HT1080 (cell line): ENCODE measurements around the gene FTL. TPM values are rescaled to one million over a fixed set of nuclear protein-coding genes. Genes with fewer than 3 reads are reported as not detected.

Source experiments
- DNase-seq: peaks from one replicate; pipeline ENCODE4 v3.0.0-alpha.2; 2015; ENCODE audit warnings: low read depth
- total RNA-seq: library from RNA; depleted of rRNA; stranded (reverse); fragments of >200 nt; shearing (Covaris generic); gene quantifications from 2 replicates; pipeline ENCODE4 v1.2.3, GENCODE V29; 2014

Gene FTL
- total RNA-seq, 1 experiment from 2014 or later: 5,930 TPM

DNA sequence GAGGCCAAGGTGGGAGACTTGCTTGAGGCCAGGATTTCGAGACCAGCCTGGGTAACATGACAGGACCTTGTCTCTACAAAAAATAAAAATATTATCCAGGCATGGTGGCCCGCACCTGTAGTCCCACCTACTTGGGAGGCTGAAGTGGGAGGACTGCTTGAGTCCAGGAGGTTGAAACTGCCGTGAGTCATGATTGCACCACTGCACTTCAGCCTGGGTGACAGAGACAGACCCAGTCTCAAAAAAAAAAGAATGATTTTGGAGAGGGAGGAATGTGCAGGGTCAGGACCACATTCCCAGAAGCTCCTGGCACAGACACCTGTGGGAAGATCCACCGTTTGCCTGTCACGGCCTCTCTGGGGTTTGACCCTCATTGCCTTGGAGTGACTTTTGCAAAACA, 19.7 kb upstream of the FTL start:
- DNase-seq: no peak

DNA sequence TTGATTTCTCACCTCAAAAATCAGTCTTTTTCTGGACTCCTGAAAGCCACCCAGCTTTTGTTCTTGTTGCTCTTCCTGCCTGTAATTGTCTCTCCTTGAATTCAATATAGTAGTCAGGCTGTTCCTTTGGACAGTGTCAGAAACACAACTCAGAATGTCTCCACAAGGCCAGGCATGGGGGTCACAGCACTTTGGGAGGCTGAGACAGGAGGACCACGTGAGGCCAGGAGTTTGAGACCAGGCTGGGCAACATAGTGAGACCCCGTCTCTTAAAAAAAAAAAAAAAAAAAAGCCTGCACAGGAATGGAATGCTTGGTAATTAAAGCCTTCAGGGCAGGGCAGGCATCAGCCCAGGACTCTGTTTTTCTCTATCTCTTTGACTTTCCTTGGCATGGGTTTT, 19.3 kb upstream of the FTL start:
- DNase-seq: no peak

- no peak for DNase-seq
Observed at GRCh38 chr19:48946463-48947257, 18.4 kb upstream of the FTL start.

DNA sequence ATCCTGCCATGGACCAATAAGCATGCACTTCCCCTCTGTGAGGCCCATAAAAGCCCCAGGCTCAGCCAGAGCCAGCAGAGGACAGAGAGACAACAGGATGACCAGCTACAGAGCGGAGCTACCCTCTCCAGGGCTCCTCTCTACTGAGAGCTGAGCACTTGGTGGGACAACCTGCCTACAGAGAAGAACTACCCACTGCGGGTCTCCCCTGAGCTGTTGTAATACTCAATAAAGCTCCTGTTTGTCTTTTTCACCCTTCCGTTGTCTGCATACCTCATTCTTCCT, 17.9 kb upstream of the FTL start:
- DNase-seq: no peak

DNA sequence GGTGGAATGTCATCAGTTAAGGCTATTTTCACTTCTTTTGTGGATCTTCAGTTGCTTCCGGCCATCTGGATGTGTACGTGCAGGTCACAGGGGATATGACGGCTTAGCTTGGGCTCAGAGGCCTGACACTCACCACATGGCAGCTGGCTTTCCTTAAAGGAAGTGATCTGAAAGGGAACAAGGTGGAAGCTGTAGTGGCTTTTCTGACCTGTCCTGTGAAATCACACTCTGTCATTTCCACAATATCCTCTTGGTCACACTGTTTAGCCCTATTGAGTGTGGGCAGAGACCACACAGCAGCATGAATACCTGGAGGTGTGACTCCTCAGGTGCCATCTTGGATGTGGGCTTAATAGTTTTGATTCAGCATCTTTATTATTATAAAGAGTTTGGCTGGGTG, 14.9 kb upstream of the FTL start:
- DNase-seq: no peak

DNA sequence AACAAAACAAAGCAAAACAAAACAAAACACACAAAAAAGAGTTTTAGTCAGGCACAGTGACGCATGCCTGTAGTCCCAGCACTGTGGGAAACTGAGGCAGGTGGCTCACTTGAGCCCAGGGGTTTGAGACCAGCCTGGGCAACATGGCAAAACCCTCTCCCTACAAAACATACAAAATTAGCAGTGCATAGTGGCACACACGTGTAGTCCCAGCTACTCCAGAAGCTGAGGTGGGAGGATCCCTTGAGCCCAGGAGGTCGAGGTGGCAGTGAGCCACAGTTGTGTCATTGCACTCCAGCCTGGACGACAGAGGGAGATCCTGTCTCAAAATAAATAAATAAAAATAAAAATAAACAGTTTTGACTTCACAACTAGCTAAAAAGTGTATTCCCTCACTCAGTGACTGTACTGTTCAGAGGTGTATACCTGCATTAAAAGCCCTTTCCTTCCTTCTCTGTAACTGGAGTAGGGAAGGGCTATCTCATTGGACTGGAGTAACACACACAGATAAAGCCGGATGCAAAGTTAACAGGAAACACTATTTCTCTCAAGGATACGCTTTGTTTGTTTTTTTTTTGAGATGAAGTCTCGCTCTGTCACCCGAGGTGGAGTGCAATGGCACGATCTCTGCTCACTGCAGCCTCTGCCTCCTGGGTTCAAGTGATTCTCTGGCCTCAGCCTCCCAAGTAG, 14.1 kb upstream of the FTL start:
- DNase-seq: no peak

DNA sequence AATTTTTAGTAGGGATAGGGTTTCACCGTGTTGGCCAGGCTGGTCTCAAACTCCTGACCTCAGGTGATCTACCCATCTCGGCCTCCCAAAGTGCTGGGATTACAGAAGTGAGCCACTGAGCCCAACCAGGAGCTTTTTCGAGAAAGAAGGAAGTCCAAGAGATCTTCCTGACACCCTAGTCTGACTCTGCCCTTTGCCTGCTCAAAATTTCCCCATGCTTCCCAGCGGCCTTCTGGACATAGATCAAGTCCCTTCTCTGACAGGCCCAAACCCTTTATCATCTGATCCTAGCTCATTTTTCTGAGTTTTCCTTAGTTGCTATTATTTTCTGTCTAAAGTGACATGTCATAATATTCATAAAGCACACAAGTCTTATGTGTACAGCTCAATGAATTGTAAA, 12.0 kb upstream of the FTL start:
- no peak for DNase-seq

DNA sequence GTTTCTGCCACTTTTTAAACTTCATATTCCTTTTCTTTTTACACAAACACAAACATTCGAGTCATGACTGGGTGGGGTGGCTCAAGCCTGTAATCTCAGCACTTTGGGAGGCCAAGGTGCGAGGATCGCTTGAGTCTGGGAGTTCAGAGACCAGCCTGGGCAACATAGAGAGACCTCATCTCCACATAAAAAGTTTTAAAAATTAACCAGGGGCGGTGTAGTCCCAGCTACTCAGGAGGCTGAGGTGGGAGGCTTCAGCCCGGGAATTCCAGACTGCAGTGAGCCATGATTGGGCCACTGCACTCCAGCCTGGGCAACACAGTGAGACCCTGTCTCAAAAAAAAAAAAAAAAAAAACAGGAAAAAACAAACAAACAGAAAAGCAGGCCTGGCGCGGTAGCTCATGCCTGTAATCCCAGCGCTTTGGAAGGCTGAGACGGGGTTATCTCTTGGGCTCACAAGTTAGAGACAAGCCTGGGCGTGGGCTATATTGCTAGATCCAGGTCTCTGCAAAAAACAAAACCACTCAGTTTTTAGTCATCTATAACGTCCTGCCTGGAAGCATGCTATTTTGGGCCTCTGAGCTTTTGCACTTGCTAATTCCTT, 11.0 kb upstream of the FTL start:
- no peak for DNase-seq

GRCh38 chr19:48954595-48955307, 10.4 kb upstream of the FTL start, which contains the start of gene BAX:
TSS of gene BAX (plus strand) at chr19:48954875. CDS start at chr19:48954929, 54 bp downstream.
- peak; percentile 97 for DNase-seq

- no peak for DNase-seq
Observed at GRCh38 chr19:48955308-48955958, 9.7 kb upstream of the FTL start.

DNA sequence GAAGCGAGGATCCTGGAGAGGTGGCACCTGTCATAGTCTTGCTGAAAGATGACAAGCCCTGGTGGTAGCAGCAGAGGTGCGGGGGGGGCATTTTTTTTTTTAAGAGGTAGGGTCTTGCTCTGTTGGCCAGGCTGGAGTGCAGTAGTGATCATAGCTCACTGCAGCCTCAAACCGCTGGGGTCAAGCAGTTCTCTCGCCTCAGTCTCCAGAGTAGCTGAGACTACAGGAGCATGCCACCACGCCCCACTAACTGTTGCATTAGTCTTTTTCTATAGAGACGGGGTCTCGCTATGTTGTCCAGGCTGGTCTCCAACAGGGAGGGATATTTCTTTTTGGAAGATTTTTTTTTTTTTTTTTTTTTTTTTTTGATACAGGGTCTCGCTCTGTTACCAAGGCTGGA, 7.1 kb upstream of the FTL start:
- DNase-seq: no peak

DNA sequence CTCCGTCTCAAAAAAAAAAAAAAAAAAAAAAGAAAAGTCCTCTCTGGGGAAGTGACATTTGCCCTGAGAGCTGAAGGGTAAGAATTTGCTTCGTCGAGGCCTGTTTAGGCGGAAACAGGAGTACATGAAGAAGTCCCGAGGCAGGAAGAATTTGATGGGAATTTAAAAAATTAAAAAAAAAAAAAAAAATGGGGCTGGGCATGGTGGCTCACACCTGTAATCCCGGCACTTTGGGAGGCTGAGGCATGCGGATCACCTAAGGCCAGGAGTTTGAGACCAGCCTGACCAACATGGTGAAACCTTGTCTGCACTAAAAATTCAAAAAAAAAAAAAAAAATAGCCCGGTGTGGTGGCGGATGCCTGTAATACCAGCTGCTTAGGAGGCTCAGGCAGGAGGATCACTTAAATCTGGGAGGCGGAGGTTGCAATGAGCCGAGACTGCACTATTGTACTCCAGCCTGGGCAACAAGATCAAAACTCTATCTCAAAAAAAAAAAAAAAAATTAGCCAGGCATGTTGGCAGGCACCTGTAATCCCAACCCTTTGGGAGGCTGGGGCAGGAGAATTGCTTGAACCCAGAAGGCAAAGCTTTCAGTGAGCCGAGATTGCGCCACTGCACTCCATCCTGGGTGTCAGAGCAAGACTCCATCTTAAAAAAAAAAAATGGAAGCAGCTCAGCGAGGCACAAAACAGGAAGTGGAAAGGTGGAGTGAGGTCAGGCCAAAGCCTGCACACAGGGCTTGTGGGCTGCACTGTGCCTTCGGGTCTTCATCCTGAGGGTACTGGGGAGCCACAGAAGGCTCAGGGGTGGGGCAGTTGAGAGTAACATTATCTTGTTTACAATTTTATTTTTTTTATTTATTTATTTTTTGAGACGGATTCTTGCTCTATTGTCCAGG, 5.5 kb upstream of the FTL start:
- DNase-seq: no peak

GRCh38 chr19:48961051-48961649, 4.0 kb upstream of the FTL start:
- no peak for DNase-seq

DNA sequence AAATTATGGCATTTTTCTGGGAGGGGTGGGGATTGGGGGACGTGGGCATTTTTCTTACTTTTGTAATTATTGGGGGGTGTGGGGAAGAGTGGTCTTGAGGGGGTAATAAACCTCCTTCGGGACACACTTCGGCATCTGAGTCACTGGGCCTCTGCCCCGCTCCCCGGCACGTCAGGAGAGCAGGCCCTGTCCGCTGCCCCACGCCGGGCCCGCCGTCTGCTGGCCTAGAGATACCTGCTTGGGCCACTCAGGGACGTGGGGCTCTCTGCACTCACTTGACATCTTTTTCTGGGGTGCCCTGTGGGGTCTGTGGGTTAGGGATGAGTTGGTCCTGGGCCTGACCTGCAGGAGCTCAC, 3.5 kb upstream of the FTL start:
- no peak for DNase-seq

DNA sequence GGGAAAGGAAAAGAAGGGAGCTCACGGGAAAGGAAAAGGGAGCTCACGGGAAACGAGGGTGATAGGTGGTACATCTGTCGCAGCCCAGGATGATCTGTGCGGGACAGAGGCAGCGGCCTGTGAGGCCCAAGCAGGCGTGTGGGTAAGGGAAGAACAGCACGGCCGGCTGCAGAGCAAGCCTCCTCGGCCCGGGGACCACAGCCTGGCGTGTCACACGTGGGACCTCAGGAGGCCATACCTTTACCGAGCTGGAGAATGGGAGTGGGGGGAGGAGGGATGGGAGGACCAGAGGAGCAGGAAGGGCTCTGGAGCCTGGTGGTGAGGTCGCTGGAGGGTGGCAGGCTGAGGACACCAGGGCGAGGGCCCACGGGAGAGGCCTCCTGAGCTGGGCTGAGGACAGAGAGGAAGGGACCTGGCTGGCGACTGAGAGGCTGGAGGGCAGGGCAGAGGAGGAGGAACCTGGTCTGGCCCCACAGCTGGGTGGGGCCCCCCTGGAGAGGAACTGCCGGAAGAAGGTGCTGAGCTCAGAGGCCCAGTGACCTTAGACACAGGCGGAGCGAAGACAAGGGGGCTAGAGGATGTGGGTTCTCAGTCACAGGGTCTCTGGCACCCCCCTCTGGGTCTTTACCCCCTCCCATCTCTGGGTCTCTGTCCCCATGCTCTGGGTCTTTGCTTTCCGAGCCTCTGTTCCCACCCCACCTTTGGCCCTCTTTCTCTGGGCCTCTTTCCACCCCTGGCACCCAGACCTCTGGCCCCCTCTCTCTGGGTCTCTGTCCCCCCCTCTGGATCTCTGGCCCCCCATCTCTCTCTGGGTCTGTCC, 2.9 kb upstream of the FTL start:
- peak; percentile 72 for DNase-seq

DNA sequence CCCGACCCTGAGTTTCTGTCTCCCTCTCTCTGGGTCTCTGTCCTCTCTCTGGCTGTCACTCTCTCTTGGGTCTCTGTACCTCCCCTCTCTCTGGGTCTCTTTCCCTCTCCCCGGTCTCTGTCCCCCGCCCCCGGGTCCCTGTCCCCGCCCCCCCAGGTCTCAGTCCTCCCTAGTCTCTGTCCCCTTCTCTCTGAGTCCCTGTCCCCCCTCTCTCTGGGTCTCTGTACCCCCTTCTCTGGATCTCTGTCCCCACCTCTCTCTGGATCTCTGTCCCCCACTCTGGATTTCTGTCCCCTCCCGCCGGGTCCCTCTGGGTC, 2.3 kb upstream of the FTL start:
- no peak for DNase-seq

- DNase-seq: peak; percentile 79
Observed at GRCh38 chr19:48963371-48964204, 1.5 kb upstream of the FTL start.

GRCh38 chr19:48964205-48965039, 687 bp upstream of the FTL start:
- DNase-seq: no peak
